ENCODE measurements around the gene RBM7.

Gene RBM7

DNA sequence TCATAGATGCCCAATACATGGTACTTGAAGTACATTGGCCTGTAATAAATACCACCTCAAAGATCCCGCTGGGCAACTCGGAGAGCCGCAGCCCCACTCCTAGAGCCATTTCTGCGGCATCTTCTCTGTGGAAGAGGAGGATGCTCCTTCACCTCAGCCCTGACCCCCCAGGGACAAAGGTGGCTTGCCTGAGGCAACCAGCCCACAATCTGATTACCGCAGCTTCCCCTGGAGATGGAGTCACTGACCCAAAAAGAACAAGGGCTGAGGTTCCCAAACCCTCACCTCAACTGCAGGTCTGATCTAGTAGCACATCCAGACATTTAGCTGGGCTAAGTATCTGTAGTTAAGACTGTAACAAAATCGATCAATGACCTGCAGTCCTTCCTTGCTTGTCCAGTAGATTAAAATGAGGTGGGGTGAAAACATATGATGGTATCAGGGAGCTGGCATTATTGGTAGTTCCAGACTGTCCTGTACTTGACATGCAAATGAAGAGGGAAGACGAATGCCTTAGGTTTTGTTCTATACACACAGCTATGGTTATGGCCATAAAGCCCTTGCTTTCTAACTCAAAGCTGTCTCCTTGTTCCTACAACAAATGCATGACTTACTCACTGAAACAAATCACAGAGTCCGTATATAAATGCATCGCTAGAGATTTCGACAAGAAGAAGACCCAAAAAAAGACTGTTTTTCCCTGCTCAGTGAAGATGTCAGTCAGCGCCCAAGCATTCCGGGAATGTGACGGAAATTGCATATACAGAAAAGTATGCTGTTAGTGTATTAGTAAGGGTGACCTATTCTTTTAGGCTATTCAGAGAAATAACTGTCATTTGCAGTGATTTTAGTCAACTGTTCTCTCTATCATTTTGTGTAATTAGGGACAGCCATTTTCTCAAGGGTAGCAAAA lies 33.9 kb upstream of the RBM7 start:
- DNase-seq (ENCODE audit: low read depth), result peak; percentile 88
- peak overlapping the region; percentile 25 for H3K4me3 ChIP-seq (ENCODE audit: low read length)
- no peak for TF ChIP-seq CTCF (conservative IDR thresholded peaks at IDR 0.05; ENCODE audit: low read length)

- H3K4me3 ChIP-seq (ENCODE audit: low read length), result peak overlapping the region; percentile 21
- no peak for DNase-seq (ENCODE audit: low read depth)
- no peak for TF ChIP-seq CTCF (conservative IDR thresholded peaks at IDR 0.05; ENCODE audit: low read length)
These were observed 33.1 kb upstream of the RBM7 start for GRCh38 chr11:114367244-114367957.

DNA sequence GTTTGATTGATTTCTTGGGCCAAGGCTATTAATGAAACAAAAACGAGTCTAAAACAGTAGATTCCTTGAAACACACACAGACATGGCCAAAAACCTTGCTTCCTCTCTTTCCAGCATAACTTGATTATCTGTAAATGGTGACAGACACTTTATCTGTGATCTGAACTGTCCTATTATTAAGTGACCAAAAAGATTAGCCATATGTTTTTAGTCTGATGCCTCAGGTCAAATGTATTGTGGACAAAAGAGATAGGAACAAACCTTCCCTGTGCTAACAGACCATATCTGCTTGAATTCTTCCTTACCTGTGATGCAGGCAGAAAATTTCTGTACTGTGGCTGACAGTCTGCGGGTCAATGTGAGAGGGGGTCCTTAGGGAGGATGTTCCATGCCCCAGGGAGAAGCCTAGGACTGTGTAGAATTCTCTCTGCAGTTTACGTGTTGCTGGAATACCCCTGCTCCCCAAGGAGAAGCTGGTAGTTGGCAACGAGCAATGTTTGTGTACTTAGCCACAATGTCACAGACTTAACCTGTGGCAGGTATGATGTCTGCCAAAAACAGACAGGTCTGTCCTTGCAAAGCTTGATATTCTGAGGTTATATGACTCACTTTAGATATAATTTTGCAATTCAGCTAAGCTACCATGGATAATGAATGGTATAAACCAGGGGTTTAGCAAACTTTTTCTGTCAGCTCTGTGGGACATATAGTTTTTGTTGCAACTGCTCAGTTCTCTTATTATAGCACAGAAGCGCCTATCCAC lies 31.4 kb upstream of the RBM7 start:
- no peak for DNase-seq (ENCODE audit: low read depth)
- no peak for TF ChIP-seq CTCF (conservative IDR thresholded peaks at IDR 0.05; ENCODE audit: low read length)
- H3K4me3 ChIP-seq (ENCODE audit: low read length), result no peak overlapping the region

- DNase-seq (ENCODE audit: low read depth), result no peak
- H3K4me3 ChIP-seq (ENCODE audit: low read length), result no peak overlapping the region
- no peak for TF ChIP-seq CTCF (conservative IDR thresholded peaks at IDR 0.05; ENCODE audit: low read length)
These were observed 25.4 kb upstream of the RBM7 start for GRCh38 chr11:114375052-114375451.

GRCh38 chr11:114377612-114378267 lies 22.7 kb upstream of the RBM7 start:
- H3K4me3 ChIP-seq (ENCODE audit: low read length), result no peak overlapping the region
- peak; percentile 97 for DNase-seq (ENCODE audit: low read depth)

More at GRCh38 chr11:114377612-114378267, 22.7 kb upstream of the RBM7 start:
- no peak for TF ChIP-seq CTCF (conservative IDR thresholded peaks at IDR 0.05; ENCODE audit: low read length)
